ENCODE data around the gene USH2A.

DNA sequence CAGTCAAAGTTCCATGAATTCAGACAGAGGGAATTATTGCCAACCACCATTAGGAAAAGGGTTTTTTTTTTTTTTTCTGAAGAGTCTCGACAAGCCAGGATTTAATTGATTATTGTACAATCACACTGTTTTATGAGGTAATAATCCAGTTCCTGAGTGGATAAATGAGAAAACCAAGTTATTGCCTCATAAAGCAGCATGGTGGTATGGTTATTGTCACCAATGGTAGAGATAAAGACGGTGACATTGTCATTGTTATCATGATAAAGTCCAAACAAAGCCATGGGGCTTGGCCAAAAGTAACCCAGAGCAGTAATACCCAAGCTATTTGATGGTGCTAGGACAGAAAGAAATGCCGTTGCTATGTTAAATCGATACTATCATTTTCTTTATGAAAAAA is 232.8 kb downstream of the USH2A start:
- TF ChIP-seq, protein P1, sequence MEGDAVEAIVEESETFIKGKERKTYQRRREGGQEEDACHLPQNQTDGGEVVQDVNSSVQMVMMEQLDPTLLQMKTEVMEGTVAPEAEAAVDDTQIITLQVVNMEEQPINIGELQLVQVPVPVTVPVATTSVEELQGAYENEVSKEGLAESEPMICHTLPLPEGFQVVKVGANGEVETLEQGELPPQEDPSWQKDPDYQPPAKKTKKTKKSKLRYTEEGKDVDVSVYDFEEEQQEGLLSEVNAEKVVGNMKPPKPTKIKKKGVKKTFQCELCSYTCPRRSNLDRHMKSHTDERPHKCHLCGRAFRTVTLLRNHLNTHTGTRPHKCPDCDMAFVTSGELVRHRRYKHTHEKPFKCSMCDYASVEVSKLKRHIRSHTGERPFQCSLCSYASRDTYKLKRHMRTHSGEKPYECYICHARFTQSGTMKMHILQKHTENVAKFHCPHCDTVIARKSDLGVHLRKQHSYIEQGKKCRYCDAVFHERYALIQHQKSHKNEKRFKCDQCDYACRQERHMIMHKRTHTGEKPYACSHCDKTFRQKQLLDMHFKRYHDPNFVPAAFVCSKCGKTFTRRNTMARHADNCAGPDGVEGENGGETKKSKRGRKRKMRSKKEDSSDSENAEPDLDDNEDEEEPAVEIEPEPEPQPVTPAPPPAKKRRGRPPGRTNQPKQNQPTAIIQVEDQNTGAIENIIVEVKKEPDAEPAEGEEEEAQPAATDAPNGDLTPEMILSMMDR (IDR thresholded peaks at IDR 0.05): no peak
- TF ChIP-seq POLR2A (IDR thresholded peaks at IDR 0.05): no peak
- TF ChIP-seq POLR2AphosphoS5 (IDR thresholded peaks at IDR 0.05): no peak

Data from breast epithelium (tissue), 3 donors.